Prostate gland (tissue), 2 donors: Measurements from ENCODE around the gene PAQR6. TPM values are rescaled to one million over a fixed set of nuclear protein-coding genes. Genes with fewer than 3 reads are reported as not detected.

Source experiments
- DNase-seq: peaks from one replicate; pipeline ENCODE4 v3.0.0-alpha.2; 2019; ENCODE audit warnings: low spot score
- H3K27ac ChIP-seq, 2 donors: fragments of 200-600 bp; sonication (generic); 2 replicates each; pipeline ENCODE4 v1.5.1; 2017 to 2019
- H3K27me3 ChIP-seq: fragments of 200-600 bp; sonication (generic); replicated peaks from 2 replicates; pipeline ENCODE4 v1.5.1; 2019; ENCODE audit not compliant: insufficient read depth
- H3K36me3 ChIP-seq, 2 donors: fragments of 200-600 bp; sonication (generic); 1 replicate in 1 of 2; 2 replicates in 1 of 2; pipeline versions ENCODE4 v1.5.1 to v1.8.1; 2017 to 2019
- H3K4me1 ChIP-seq: fragments of 200-600 bp; sonication (generic); replicated peaks from 2 replicates; pipeline ENCODE4 v1.5.1; 2019
- H3K4me3 ChIP-seq, 2 donors: fragments of 200-600 bp; sonication (generic); 2 replicates each; pipeline ENCODE4 v1.5.1; 2017 to 2019
- H3K9me3 ChIP-seq: fragments of 200-600 bp; sonication (generic); 2 replicates; pipeline ENCODE4 v1.5.1; 2017
- POLR2A ChIP-seq: fragments of 450-650 bp; IDR thresholded peaks from one replicate; pipeline ENCODE4 v1.6.1; 2016; ENCODE audit warnings: antibody characterized with exemption, mild to moderate bottlenecking
- POLR2AphosphoS5 ChIP-seq: sonication (generic); formaldehyde crosslinking; IDR thresholded peaks from one replicate; pipeline ENCODE4 v1.6.1; 2017; ENCODE audit warnings: antibody characterized with exemption
- WGBS: methylation state at CpG from one replicate; pipeline ENCODE4 v1.1.5; 2018; 5-methylcytosine and 5-hydroxymethylcytosine counted together
- intact Hi-C: fragments of 100-400 bp; cut with DNase I; formaldehyde crosslinking; loops from one replicate; pipeline ENCODE4 v1.14.2; 2022
- total RNA-seq, 2 donors: library from RNA; depleted of rRNA; stranded (reverse); fragments of >200 nt; gene quantifications; one replicate each; pipeline ENCODE4 v1.1.0, GENCODE V29; 2016
- TF ChIP-seq, protein P1 (sequence below), 4 experiments: fragments of 200-600 bp in 2 of 4; fragments of 450-650 bp in 2 of 4; sonication (generic) in 2 of 4; IDR thresholded peaks; 1 replicate in 3 of 4; 2 replicates in 1 of 4; pipeline ENCODE4 v1.5.1; 2016 to 2019; ENCODE audit warnings: antibody characterized with exemption in 4 of 4, mild to moderate bottlenecking in 2 of 4, moderate library complexity in 2 of 4

Gene PAQR6
- total RNA-seq, 2 donors from 2014 or later = 2.8 to 8.6 TPM

DNA sequence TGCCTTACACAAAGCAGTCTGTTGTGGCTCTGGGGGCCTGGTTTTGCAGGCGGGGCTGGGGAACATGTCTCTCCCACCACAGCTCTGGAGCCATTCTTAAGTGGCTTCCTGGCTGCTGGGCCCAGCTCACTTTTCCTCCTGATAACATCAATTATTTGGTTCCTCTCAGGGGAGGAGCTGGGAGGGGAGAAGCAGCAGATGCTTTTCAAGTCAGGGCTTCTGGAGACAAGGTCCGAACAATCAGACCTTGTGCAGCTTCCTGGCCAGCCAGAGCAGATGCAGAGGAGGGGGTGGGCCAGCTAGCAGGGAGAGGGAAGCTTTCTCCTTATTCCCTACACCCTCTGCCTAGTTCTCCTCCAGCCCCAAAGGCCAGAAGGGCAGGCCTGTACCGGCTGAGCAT is 3.7 kb upstream of the PAQR6 start:
- TF ChIP-seq POLR2AphosphoS5 (no peak), POLR2A (no peak)
- TF ChIP-seq, protein P1, sequence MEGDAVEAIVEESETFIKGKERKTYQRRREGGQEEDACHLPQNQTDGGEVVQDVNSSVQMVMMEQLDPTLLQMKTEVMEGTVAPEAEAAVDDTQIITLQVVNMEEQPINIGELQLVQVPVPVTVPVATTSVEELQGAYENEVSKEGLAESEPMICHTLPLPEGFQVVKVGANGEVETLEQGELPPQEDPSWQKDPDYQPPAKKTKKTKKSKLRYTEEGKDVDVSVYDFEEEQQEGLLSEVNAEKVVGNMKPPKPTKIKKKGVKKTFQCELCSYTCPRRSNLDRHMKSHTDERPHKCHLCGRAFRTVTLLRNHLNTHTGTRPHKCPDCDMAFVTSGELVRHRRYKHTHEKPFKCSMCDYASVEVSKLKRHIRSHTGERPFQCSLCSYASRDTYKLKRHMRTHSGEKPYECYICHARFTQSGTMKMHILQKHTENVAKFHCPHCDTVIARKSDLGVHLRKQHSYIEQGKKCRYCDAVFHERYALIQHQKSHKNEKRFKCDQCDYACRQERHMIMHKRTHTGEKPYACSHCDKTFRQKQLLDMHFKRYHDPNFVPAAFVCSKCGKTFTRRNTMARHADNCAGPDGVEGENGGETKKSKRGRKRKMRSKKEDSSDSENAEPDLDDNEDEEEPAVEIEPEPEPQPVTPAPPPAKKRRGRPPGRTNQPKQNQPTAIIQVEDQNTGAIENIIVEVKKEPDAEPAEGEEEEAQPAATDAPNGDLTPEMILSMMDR (IDR thresholded peaks at IDR 0.05) = no peak
- DNase-seq = no peak
- Histone ChIP-seq H3K27ac (no peak overlapping the region), H3K9me3 (no peaks in the 10 kb centered on the region), H3K4me1 (no peaks in the 10 kb centered on the region), H3K4me3 (no peak overlapping the region), H3K27me3 (no peaks in the 10 kb centered on the region), H3K36me3 (peaks cover 23 to 31% of the 10 kb centered on the region in 2 donors)
- intact Hi-C loops = no loop called here
- 16% methylated on average over 3 of the region's 3 CpGs for WGBS

DNA sequence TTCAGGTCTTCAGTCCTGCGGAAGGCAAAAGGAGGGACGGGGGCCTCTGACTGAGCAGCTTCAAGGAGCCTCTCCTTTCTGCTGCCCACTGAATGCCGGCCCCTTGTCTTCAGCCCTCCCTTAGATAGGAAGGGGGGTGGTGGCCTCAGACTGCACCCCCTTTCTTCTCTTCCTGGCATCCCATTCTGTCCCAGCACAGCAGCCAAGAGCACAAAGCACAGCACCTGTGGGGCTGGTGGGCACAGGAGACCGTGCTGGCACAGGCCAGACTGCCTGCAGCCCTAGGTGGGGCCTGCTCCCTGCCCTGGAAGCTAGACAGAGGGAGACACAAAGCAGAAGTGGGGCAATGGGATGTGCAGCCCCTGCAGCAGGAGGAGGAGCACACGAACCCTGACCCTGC is 1.7 kb upstream of the PAQR6 start:
- H3K27ac ChIP-seq = no peak overlapping the region
- H3K9me3 ChIP-seq = no peaks in the 10 kb centered on the region
- no peak for DNase-seq
- H3K27me3 ChIP-seq = no peaks in the 10 kb centered on the region
- no peaks in the 10 kb centered on the region for H3K4me1 ChIP-seq
- WGBS = 82% methylated on average over 5 of the region's 5 CpGs
- no peak overlapping the region for H3K4me3 ChIP-seq
- intact Hi-C loops = no loop called here
- H3K36me3 ChIP-seq = peaks cover 23 to 31% of the 10 kb centered on the region in 2 donors
- TF ChIP-seq POLR2AphosphoS5 = no peak
- TF ChIP-seq POLR2A = no peak
- TF ChIP-seq, protein P1 (IDR thresholded peaks at IDR 0.05) = no peak

DNA sequence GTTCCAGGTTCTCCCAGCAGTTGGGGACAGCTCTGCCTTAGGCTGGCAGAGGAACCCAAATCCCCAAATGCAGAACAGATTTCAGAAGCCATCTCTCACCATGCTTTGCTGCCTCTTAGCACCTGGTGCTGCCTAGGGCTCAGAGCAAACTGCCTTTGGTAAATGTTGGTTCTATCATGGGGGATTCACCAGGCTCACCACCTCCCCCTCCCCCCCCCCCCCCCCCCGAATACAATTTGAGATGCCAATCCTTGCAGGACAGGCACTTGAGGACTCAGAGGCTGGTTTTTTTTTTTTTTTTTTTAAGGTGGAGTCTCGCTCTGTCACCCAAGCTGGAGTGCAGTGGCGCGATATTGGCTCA is 447 bp upstream of the PAQR6 start:
- Histone ChIP-seq H3K9me3 (no peaks in the 10 kb centered on the region), H3K36me3 (peaks cover 19 to 27% of the 10 kb centered on the region in 2 donors), H3K27ac (no peak overlapping the region), H3K4me1 (no peaks in the 10 kb centered on the region), H3K27me3 (no peaks in the 10 kb centered on the region), H3K4me3 (no peak overlapping the region)
- WGBS = 73% methylated on average over 4 of the region's 4 CpGs
- intact Hi-C loops = no loop called here
- TF ChIP-seq POLR2AphosphoS5 (no peak), POLR2A (no peak)
- TF ChIP-seq, protein P1 (IDR thresholded peaks at IDR 0.05) = no peak
- no peak for DNase-seq

DNA sequence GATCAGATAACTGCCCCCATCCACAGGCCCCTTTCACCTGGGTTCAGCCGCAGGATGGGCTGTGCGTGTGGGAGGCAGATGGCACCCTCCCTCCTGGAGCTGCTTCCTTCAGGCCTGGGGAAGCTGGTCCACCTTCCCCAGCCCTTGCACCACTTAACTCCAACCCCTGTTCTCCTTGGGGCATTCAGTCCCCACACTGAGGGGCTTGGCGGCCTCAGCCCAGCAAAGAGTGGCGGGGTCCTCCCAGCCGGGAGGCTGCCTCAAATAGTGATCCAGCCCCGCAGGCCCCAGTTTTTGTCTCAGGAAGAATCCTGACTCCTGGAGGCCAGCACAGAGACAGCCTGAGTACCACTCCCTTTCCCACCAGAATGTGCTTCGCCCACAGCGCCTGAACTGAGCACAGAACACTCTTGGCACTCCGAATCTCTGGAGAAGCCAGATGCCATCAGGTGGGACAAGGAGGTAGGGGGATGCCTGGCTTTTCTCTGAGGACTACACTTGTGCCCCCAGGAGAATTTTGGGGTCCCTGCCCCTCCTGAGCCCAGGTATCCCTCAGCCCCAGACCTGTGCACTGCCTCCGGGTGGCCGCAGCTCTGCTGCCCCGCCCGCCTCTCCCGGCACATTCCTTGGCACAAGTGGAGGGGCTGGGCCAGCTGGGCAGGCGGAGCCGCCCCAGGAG is 936 bp downstream of the PAQR6 start:
- Histone ChIP-seq H3K27ac (no peak overlapping the region), H3K4me3 (no peak overlapping the region), H3K9me3 (no peaks in the 10 kb centered on the region), H3K27me3 (no peaks in the 10 kb centered on the region), H3K36me3 (peaks cover 13 to 17% of the 10 kb centered on the region in 2 donors), H3K4me1 (no peaks in the 10 kb centered on the region)
- 43% methylated on average over 14 of the region's 16 CpGs for WGBS
- no peak for DNase-seq
- TF ChIP-seq POLR2A (no peak), POLR2AphosphoS5 (no peak)
- TF ChIP-seq, protein P1 (IDR thresholded peaks at IDR 0.05) = no peak
- intact Hi-C loops = no loop called here

DNA sequence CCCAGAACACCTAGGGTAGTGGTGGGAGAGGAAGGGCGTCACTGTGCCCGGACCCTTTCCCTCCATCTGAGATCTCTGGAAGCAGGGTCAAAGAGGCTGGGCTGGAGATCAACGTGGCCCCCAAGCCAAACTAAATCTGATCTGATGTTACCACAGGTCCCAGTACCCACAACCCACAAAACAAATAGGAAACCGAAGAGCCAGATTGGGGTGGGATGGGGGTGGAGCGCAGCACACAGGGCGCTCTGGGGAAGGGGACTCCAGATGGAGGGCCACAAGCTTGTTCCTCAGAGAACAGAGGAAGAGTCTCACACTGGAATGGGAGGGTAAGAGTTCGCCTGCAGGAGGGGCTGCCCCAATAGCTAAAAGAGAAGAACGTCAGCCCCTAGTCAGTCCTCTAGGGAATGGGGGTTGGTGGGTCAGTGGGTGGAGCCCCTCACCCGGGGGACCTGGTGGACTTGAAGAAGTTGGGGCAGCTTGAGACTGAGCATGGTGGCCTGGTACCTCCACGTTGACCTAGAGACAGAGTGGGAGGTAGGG is 1.5 kb downstream of the PAQR6 start:
- Histone ChIP-seq H3K27me3 (no peaks in the 10 kb centered on the region), H3K4me1 (no peaks in the 10 kb centered on the region), H3K36me3 (peaks cover 9 to 12% of the 10 kb centered on the region in 2 donors), H3K9me3 (no peaks in the 10 kb centered on the region), H3K4me3 (no peak overlapping the region), H3K27ac (no peak overlapping the region)
- no peak for TF ChIP-seq POLR2AphosphoS5
- TF ChIP-seq, protein P1 (IDR thresholded peaks at IDR 0.05) = no peak
- TF ChIP-seq POLR2A = no peak
- intact Hi-C loops = no loop called here
- 76% methylated on average over 10 of the region's 10 CpGs for WGBS
- DNase-seq = no peak
